Ishikawa (cell line): ENCODE measurements around the gene CIITA.

Source experiments
- CEBPB ChIP-seq: IDR thresholded peaks from 2 replicates; pipeline ENCODE4 v1.6.1; 2012
- CREB1 ChIP-seq: IDR thresholded peaks from 2 replicates; pipeline ENCODE4 v1.6.1; 2012; ENCODE audit warnings: low read depth
- EGR1 ChIP-seq: IDR thresholded peaks from 2 replicates; pipeline ENCODE4 v1.6.1; 2012
- EP300 ChIP-seq: IDR thresholded peaks from 2 replicates; pipeline ENCODE4 v1.6.1; 2012; ENCODE audit warnings: borderline replicate concordance
- FOXM1 ChIP-seq: IDR thresholded peaks from 2 replicates; pipeline ENCODE4 v1.6.1; 2012; ENCODE audit warnings: low read depth, borderline replicate concordance
- NFIC ChIP-seq: IDR thresholded peaks from 2 replicates; pipeline ENCODE4 v1.6.1; 2012
- RAD21 ChIP-seq: IDR thresholded peaks from 2 replicates; pipeline ENCODE4 v1.6.1; 2012; ENCODE audit warnings: low read depth
- TAF1 ChIP-seq: IDR thresholded peaks from 2 replicates; pipeline ENCODE4 v1.6.1; 2012; ENCODE audit warnings: low read depth, mild to moderate bottlenecking
- TCF12 ChIP-seq: IDR thresholded peaks from 2 replicates; pipeline ENCODE4 v1.6.1; 2012; ENCODE audit warnings: low read depth
- TEAD4 ChIP-seq: IDR thresholded peaks from 2 replicates; pipeline ENCODE4 v1.6.1; 2012
- YY1 ChIP-seq: IDR thresholded peaks from 2 replicates; pipeline ENCODE4 v1.6.1; 2012; ENCODE audit warnings: low read depth
- ZBTB7A ChIP-seq: IDR thresholded peaks from 2 replicates; pipeline ENCODE4 v1.6.1; 2012; ENCODE audit warnings: low read depth
- TF ChIP-seq, protein P1 (sequence below): IDR thresholded peaks from 2 replicates; pipeline ENCODE4 v1.6.1; 2012
- TF ChIP-seq, protein P2 (sequence below): IDR thresholded peaks from 2 replicates; pipeline ENCODE4 v1.6.1; 2012; ENCODE audit warnings: low read depth, mild to moderate bottlenecking
- TF ChIP-seq, protein P3 (sequence below): IDR thresholded peaks from 2 replicates; pipeline ENCODE4 v1.6.1; 2012

Gene CIITA

DNA sequence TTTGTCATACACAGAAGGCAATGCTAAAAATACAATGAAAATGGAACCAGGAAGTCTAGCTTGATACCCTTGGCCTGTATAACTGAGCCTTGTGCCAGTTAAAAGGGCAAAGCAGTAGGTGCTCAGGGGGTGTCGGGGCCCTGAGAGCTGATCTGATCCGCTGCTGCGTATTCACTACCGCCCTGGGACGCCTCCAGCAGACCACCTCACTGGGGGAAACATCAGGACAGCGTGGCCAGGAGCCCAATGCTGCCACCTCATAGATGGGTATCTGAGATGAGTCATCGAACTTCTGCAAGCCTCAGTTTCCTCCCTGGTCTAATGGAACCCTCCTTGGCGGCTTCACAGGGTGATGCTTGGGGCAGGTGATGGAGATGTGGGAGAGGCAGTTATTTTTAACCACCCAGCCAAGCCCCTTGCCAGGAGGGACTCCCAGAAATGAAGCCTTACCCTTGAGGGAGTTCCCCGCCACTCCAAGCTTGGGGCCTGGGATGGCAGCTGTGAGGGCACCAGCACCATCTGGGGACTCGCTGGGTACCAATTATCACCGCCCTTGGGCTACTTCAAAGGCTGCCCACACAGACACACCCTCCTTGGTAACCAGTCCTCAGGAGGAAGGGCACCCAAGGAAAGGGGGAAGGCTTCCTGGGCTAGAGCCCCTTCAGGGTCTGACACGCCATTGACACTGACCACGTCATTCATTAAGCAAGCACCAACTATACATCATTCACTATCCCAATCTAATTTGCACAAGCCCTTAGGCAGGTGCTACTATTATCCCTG lies 57.5 kb downstream of the CIITA start:
- TF ChIP-seq CEBPB, result no peak
- no peak for TF ChIP-seq RAD21
- no peak for TF ChIP-seq EGR1
- TF ChIP-seq ZBTB7A, result no peak
- TF ChIP-seq NFIC, result no peak
- TF ChIP-seq, protein P1, sequence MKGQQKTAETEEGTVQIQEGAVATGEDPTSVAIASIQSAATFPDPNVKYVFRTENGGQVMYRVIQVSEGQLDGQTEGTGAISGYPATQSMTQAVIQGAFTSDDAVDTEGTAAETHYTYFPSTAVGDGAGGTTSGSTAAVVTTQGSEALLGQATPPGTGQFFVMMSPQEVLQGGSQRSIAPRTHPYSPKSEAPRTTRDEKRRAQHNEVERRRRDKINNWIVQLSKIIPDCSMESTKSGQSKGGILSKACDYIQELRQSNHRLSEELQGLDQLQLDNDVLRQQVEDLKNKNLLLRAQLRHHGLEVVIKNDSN, result no peak
- TF ChIP-seq TAF1, result no peak
- TF ChIP-seq YY1, result no peak
- no peak for TF ChIP-seq FOXM1
- TF ChIP-seq EP300, result no peak

DNA sequence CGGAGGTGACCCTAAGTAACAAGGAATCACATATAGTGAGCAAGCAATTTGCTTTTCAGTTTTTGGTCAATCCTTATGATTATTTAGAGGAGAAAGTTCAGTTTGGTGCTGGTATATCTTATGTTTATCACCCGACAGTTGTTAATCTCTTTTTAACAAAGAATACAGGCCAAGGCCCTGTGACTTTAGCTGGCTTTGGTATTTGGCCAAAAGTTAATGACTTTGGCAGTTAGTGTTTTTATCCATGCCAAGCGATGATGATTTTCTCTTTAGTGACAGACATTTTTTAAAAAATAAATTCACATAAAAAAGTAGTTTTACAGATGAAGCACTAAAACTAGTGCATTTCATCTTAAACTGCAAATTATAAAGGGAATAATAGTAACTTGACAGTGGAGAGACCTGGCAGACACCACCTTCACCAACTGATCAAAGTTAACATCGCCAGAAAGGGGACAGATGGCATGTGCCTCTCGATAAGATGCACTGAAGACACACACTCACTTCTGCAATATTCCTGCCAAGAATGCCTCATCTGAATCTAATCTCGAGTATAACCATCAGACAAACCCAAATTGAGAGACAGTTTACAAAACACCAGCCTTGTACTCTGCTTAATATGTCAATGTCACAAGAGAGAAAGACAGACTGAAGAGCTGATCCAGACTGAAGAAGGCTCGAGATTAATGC lies 58.4 kb downstream of the CIITA start:
- TF ChIP-seq NFIC, result no peak
- TF ChIP-seq CEBPB, result no peak
- TF ChIP-seq CREB1, result no peak
- TF ChIP-seq, protein P2, sequence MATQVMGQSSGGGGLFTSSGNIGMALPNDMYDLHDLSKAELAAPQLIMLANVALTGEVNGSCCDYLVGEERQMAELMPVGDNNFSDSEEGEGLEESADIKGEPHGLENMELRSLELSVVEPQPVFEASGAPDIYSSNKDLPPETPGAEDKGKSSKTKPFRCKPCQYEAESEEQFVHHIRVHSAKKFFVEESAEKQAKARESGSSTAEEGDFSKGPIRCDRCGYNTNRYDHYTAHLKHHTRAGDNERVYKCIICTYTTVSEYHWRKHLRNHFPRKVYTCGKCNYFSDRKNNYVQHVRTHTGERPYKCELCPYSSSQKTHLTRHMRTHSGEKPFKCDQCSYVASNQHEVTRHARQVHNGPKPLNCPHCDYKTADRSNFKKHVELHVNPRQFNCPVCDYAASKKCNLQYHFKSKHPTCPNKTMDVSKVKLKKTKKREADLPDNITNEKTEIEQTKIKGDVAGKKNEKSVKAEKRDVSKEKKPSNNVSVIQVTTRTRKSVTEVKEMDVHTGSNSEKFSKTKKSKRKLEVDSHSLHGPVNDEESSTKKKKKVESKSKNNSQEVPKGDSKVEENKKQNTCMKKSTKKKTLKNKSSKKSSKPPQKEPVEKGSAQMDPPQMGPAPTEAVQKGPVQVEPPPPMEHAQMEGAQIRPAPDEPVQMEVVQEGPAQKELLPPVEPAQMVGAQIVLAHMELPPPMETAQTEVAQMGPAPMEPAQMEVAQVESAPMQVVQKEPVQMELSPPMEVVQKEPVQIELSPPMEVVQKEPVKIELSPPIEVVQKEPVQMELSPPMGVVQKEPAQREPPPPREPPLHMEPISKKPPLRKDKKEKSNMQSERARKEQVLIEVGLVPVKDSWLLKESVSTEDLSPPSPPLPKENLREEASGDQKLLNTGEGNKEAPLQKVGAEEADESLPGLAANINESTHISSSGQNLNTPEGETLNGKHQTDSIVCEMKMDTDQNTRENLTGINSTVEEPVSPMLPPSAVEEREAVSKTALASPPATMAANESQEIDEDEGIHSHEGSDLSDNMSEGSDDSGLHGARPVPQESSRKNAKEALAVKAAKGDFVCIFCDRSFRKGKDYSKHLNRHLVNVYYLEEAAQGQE, result no peak
- TF ChIP-seq FOXM1, result no peak
- TF ChIP-seq TAF1, result no peak
- no peak for TF ChIP-seq TCF12
- TF ChIP-seq, protein P1, result no peak
- TF ChIP-seq RAD21, result no peak
- no peak for TF ChIP-seq EGR1

DNA sequence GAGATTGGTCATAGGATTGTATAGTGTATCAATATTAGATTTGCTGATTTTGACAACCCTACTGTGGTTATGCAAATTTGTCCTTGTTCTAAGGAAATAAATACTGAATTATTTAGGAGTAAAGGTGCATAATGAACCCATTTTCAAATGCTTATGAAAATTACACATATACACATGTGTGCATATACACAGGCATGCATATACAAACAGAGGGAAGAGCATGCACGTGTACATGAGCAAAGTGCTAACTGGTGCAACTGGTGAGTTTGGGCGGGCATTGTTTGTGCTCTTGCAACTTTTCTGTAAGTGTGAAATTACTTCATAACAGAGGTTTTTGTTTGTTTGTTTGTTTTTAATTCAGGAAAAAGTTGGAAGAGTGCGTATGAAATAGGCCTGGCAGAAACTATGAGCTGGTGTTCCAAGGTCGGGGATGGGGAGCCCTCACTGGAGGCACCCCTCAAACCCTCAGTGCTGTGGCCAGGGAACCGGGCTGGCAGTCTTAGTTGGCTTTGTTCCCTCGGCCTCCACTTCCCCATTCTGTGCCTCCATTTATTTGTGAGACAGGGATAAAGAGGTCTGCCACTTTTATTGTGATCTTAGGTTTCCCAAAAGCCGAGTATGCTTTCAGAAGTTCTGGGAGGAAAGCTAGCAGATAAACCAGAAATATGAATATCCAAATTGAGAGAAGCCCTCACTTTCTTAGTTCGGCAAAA lies 59.4 kb downstream of the CIITA start:
- TF ChIP-seq TCF12, result no peak
- TF ChIP-seq FOXM1, result no peak
- TF ChIP-seq ZBTB7A, result no peak
- TF ChIP-seq EGR1, result no peak
- no peak for TF ChIP-seq TEAD4
- no peak for TF ChIP-seq YY1
- TF ChIP-seq CEBPB, result no peak
- no peak for TF ChIP-seq RAD21
- TF ChIP-seq, protein P3, sequence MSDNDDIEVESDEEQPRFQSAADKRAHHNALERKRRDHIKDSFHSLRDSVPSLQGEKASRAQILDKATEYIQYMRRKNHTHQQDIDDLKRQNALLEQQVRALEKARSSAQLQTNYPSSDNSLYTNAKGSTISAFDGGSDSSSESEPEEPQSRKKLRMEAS, result no peak
- TF ChIP-seq CREB1, result no peak
- TF ChIP-seq TAF1, result no peak
- TF ChIP-seq, protein P1, result no peak
- no peak for TF ChIP-seq EP300
- TF ChIP-seq, protein P2, result no peak
- TF ChIP-seq NFIC, result no peak

DNA sequence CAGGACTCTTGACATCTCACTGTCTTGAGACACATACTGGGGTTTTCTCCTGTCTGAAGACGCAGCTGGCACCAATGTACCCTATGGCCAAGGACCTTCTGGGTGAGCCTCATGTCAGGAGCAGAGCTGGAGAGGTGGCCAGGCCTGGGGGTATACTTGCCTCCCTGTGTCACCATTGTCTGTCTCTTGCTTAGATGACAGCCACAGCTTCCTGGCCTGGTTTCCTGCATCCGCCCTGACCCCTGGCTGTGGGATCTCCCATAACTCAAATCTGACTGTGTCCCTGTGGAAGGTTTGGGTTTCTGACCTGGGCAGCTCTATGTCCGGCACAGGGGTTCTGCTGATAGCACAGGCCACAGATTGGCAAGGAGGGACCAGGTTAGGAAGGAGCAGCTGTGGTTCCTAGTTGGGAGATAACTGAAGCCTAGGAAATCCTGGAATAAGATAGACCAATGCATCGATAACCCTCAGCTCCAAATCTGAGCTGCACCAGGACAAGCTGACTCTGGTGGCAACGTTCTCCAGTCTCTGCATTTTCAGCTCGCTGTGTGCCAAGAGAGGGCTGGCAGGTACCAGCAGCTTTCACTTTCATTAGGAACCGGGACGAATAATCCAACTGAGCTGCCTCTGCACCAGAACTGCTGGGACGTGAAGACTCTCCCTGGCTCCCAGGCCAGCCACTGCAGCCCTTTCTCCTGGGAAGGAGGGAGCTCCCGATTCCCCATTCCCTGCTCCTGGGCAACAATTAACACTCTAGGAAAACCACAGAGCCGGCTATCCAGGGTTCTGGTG lies 60.3 kb downstream of the CIITA start:
- TF ChIP-seq FOXM1 (no peak), TEAD4 (no peak), RAD21 (no peak), ZBTB7A (no peak), CREB1 (no peak), TCF12 (no peak), YY1 (no peak), EP300 (no peak), NFIC (no peak), TAF1 (no peak), CEBPB (no peak), EGR1 (no peak)
- TF ChIP-seq, protein P3, result no peak
- TF ChIP-seq, protein P2, result no peak
- TF ChIP-seq, protein P1, result no peak
